NCI-H2171 (cell line): ENCODE data around the gene MAPK8.

ENCODE experiments used
- DNase-seq: peaks from one replicate; lab custom pipeline; 2025; lab: John Stamatoyannopoulos, UW

MAPK8 gene

GRCh38 chr10:48292616-48293015 lies 13.9 kb upstream of the MAPK8 start:
- DNase-seq: no peak

GRCh38 chr10:48294431-48294830 lies 12.0 kb upstream of the MAPK8 start:
- no peak for DNase-seq

GRCh38 chr10:48296576-48297098 lies 9.8 kb upstream of the MAPK8 start:
- no peak for DNase-seq

DNA sequence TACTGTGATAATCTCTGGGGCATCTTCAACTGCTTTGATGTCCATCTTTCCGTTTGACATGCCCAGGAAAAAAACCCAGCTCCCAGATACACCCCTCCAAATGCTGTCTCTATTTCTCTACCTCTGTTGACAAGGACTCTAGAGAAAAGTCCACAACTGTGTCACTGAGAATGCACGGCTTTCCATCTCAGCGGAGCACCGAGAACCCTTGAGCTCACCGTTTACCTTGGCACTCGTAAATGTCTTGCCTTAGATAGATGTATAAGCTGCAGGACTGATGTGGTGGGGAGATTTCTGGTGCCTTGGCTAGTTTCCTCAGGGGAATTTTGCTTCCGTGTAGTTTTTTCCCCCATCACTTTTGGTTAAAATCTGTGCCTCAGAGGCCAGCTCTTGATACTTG lies 7.4 kb upstream of the MAPK8 start:
- no peak for DNase-seq

DNA sequence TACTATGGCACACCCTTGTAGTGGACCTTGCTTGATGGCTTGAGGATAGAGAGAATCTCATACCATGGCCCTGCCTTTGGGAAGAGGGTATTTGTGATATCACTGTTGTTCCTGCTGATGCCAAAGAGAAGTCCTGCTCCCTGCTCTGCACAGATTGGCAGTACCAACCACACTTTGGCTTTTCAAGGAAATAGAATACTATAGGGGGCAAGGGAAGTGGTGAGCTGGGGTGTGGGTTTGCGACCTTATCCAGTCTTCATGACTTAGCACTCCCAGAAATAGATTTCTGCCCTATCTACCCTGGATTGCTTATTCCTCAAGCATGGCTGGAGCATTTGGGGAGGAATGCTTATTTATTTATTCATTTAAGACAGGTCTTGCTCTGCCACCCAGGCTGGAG lies 6.8 kb upstream of the MAPK8 start:
- no peak for DNase-seq

DNA sequence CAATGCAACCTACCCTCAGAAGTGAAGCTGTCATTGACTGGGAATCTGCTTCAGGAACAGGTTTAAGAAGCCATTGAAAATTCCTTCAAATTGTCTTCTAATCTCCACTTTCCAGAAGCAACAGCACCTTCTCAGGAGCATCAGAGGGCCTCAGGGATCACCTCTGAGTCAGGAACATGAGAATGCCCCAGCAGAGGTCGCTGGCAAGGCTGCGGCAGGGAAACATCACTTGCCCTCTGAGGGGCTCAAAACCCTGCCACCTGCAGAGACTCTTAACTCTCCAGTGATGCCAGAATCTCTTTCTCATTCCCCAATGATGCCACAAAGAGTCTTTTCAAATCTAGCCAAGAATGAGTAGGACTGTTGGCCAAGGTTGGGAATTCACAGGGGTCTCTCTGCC lies 5.9 kb upstream of the MAPK8 start:
- no peak for DNase-seq

- no peak for DNase-seq
These were observed 3.7 kb upstream of the MAPK8 start for GRCh38 chr10:48302515-48303476.

- DNase-seq: no peak
These were observed 592 bp upstream of the MAPK8 start for GRCh38 chr10:48305905-48306264.

GRCh38 chr10:48306870-48307710 lies 613 bp downstream of the MAPK8 start:
- DNase-seq: peak; percentile 25

DNA sequence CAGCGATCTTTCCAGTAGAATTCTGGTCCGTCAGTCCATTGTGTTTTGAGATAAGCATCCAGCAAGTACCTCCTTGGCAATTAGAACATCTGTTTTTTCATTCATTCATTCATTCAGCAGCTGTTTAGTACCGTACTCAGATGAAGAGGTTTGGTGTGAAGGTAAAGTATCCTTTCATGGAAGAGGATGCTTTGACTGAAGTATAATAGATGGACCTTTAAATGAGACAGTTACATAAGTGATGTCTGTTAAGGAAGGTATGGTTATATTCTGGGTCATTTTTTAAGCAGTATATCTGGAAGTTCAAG lies 1.2 kb downstream of the MAPK8 start:
- DNase-seq: no peak

DNA sequence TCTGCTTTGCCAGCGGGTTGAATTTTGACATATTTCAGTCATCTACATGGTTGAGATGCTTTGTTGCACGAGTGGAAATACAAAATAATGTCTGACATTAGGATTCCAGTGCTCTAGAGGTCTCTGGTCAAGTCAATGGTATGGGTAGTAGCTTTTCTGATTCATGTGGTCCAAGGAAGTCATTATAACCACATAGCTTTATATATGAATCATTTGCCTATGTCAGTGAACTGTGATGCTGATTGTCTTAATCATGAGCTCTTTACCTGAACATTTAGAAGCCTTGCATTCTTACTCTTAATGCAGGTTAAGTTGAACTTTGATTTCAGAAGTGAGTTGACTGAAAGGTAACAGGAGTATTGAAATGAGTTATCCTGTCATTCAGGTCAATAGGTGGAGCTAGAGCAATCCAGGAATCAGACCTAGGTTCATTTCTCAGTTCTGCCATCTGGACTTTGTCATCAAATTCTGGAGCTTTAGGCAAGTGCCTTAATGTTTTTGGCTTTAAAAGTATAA lies 3.3 kb downstream of the MAPK8 start:
- no peak for DNase-seq

- no peak for DNase-seq
These were observed 7.6 kb downstream of the MAPK8 start for GRCh38 chr10:48314107-48314506.

GRCh38 chr10:48316236-48316635 lies 9.8 kb downstream of the MAPK8 start:
- no peak for DNase-seq

DNA sequence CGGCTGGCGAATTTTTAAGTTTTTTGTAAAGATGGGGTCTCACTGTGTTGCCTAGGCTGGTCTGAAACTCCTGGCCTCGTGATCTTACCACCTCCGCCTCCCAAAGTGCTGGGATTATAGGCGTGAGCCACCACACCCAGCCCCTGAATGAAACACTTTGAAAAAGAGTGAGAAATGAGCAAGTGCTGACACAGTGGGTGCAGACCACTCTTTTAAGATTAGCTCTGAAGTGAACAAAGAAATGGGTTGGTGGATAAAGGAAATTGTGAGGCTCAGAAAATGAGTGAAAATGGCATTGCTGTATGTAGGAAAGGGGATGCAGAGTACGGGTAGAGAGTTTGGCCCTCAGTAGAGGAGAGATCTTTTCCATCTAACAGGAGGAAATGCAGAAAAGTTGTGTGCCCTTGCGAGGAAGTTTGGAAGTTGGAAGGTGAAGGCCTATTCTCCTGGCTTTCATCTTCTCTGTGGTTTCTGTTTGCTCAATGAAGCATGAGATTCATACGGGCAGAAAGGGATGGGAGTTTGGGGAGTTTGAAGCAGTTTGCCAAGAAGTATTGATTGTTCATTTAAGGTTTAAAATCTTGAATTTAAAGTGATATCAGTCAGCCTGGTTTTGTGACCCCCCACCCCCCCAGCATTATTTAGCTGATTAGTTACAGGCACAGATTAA lies 11.0 kb downstream of the MAPK8 start:
- DNase-seq: no peak

DNA sequence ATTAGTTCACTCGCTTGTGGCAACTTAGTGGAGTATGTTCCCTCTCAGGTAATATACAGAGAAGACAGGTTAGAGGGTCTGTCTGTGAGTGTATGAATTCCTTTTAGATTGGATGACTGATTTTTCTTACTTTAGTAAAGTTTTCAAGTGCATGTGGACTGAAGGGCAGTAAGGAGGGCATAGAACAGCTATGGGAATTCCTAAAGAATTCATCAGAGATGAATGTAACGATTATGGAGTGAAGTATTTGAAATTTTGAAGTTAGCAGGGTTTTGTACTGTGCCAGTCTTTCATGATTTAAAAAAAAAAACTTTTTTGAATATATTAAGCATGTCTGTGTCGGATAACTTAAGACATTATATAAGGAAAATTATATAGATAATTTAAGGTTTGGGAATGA lies 15.5 kb downstream of the MAPK8 start:
- no peak for DNase-seq

DNA sequence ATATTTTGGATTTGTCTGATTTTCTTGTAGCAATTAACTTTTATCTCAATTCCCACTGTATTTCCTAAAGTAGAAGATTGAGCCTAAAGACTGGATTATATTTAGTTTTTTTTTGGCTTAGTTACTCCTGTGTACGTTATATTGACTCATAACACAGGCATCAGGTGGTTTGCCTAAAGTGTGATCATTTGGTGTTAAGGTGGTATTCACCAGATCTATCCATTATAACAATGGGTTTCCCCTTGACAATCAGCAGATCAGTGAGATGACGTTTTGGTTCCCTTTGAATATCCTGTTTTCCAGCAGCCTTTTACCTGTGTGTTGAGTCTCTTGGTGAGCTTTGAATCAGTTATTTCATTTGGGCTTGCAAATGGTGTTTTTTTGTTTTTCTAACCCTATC lies 18.1 kb downstream of the MAPK8 start:
- no peak for DNase-seq

- DNase-seq: no peak
These were observed 23.8 kb downstream of the MAPK8 start for GRCh38 chr10:48330269-48330668.

- no peak for DNase-seq
These were observed 25.0 kb downstream of the MAPK8 start for GRCh38 chr10:48331436-48331835.

GRCh38 chr10:48332166-48332870 lies 25.8 kb downstream of the MAPK8 start:
- DNase-seq: no peak

DNA sequence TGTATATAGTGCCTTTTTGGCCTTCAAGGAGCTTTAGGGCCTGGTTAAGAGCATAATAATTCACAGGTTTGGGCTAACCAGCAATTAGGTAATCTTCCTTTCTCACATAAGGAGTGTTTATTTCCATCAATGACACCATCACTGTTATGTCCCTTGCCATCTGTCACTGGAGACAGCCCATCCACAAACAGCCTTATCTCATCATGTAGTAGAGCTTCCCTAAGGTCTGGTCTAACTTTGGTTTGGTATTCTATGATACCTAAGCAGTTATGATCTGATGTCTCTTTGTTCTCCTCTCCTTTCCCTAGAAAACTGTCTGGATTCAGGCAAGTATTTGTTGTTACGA lies 26.4 kb downstream of the MAPK8 start:
- no peak for DNase-seq

GRCh38 chr10:48333856-48334255 lies 27.4 kb downstream of the MAPK8 start:
- no peak for DNase-seq

GRCh38 chr10:48335788-48336187 lies 29.3 kb downstream of the MAPK8 start:
- no peak for DNase-seq
